Measurements from ENCODE around the gene HRAS.

HRAS gene

GRCh38 chr11:492427-493226 is 42.7 kb downstream of the HRAS start:
- CTCF ChIA-PET: no interaction called here
- POLR2A ChIA-PET: interaction anchor here (0.7 to 2.9 kb wide), 2 partner anchors 13 to 44 kb away, joined by 3 to 12 read pairs; no protein-coding TSS in a partner anchor
- TF ChIP-seq SUZ12 (IDR thresholded peaks at IDR 0.05): no peak
- no peak for TF ChIP-seq BHLHE40 (IDR thresholded peaks at IDR 0.05; ENCODE audit: borderline replicate concordance)
- TF ChIP-seq LEF1 (IDR thresholded peaks at IDR 0.05; ENCODE audit: borderline replicate concordance): no peak
- no peak for TF ChIP-seq FOXM1 (IDR thresholded peaks at IDR 0.05; ENCODE audit: borderline replicate concordance)
- TF ChIP-seq TARDBP (IDR thresholded peaks at IDR 0.05): no peak
- TF ChIP-seq ZNF384 (IDR thresholded peaks at IDR 0.05): no peak
- TF ChIP-seq ELF4 (IDR thresholded peaks at IDR 0.05): no peak
- no peak for TF ChIP-seq FOXK2 (IDR thresholded peaks at IDR 0.05)
- TF ChIP-seq ARNT (IDR thresholded peaks at IDR 0.05): no peak
- no peak for TF ChIP-seq PKNOX1 (IDR thresholded peaks at IDR 0.05)
- TF ChIP-seq NFRKB (IDR thresholded peaks at IDR 0.05): no peak
- TF ChIP-seq FOXA1 (IDR thresholded peaks at IDR 0.05): no peak
- TF ChIP-seq L3MBTL2 (conservative IDR thresholded peaks at IDR 0.05): no peak
- no peak for TF ChIP-seq HDGF (IDR thresholded peaks at IDR 0.05; ENCODE audit: borderline replicate concordance)
- no peak for DNase-seq (ENCODE audit: extremely low spot score)

- no peak for DNase-seq (ENCODE audit: extremely low spot score)
- TF ChIP-seq NFRKB (IDR thresholded peaks at IDR 0.05): no peak
- no peak for TF ChIP-seq TARDBP (IDR thresholded peaks at IDR 0.05)
- no peak for TF ChIP-seq FOXA1 (IDR thresholded peaks at IDR 0.05)
- TF ChIP-seq BHLHE40 (IDR thresholded peaks at IDR 0.05; ENCODE audit: borderline replicate concordance): no peak
- no peak for TF ChIP-seq HDGF (IDR thresholded peaks at IDR 0.05; ENCODE audit: borderline replicate concordance)
- no peak for TF ChIP-seq FOXK2 (IDR thresholded peaks at IDR 0.05)
- TF ChIP-seq FOXM1 (IDR thresholded peaks at IDR 0.05; ENCODE audit: borderline replicate concordance): no peak
- no peak for TF ChIP-seq LEF1 (IDR thresholded peaks at IDR 0.05; ENCODE audit: borderline replicate concordance)
- TF ChIP-seq CTBP1 (IDR thresholded peaks at IDR 0.05; ENCODE audit: borderline replicate concordance): no peak
- TF ChIP-seq ZNF384 (IDR thresholded peaks at IDR 0.05): no peak
- no peak for TF ChIP-seq PKNOX1 (IDR thresholded peaks at IDR 0.05)
- TF ChIP-seq ARNT (IDR thresholded peaks at IDR 0.05): no peak
- no peak for TF ChIP-seq L3MBTL2 (conservative IDR thresholded peaks at IDR 0.05)
- TF ChIP-seq SP1 (IDR thresholded peaks at IDR 0.05): no peak
- ChIA-PET POLR2A (interaction anchor here (0.6 kb wide), 1 partner anchor 277 kb away, joined by 3 read pairs; no protein-coding TSS in a partner anchor), CTCF (no interaction called here)
Observed at GRCh38 chr11:491358-491757, 44.0 kb downstream of the HRAS start.

GRCh38 chr11:490930-491260 is 44.5 kb downstream of the HRAS start:
- no peak for DNase-seq (ENCODE audit: extremely low spot score)
- TF ChIP-seq CTBP1 (IDR thresholded peaks at IDR 0.05; ENCODE audit: borderline replicate concordance) (no peak), SP1 (IDR thresholded peaks at IDR 0.05) (no peak), HDGF (IDR thresholded peaks at IDR 0.05; ENCODE audit: borderline replicate concordance) (no peak), TARDBP (IDR thresholded peaks at IDR 0.05) (no peak), FOXK2 (IDR thresholded peaks at IDR 0.05) (no peak), FOXM1 (IDR thresholded peaks at IDR 0.05; ENCODE audit: borderline replicate concordance) (no peak), LEF1 (IDR thresholded peaks at IDR 0.05; ENCODE audit: borderline replicate concordance) (no peak), L3MBTL2 (conservative IDR thresholded peaks at IDR 0.05) (no peak), SUZ12 (IDR thresholded peaks at IDR 0.05) (no peak), ELF4 (IDR thresholded peaks at IDR 0.05) (no peak), ARNT (IDR thresholded peaks at IDR 0.05) (no peak), ZNF384 (IDR thresholded peaks at IDR 0.05) (no peak), NFRKB (IDR thresholded peaks at IDR 0.05) (no peak), FOXA1 (IDR thresholded peaks at IDR 0.05) (no peak), BHLHE40 (IDR thresholded peaks at IDR 0.05; ENCODE audit: borderline replicate concordance) (no peak), PKNOX1 (IDR thresholded peaks at IDR 0.05) (no peak)
- ChIA-PET POLR2A (interaction anchor here (0.6 kb wide), 1 partner anchor 277 kb away, joined by 3 read pairs; no protein-coding TSS in a partner anchor), CTCF (no interaction called here)

- DNase-seq (ENCODE audit: extremely low spot score): no peak
- no peak for TF ChIP-seq ELF4 (IDR thresholded peaks at IDR 0.05)
- TF ChIP-seq CTBP1 (IDR thresholded peaks at IDR 0.05; ENCODE audit: borderline replicate concordance): no peak
- TF ChIP-seq ZNF384 (IDR thresholded peaks at IDR 0.05): no peak
- no peak for TF ChIP-seq PKNOX1 (IDR thresholded peaks at IDR 0.05)
- TF ChIP-seq BHLHE40 (IDR thresholded peaks at IDR 0.05; ENCODE audit: borderline replicate concordance): no peak
- no peak for TF ChIP-seq FOXK2 (IDR thresholded peaks at IDR 0.05)
- no peak for TF ChIP-seq SP1 (IDR thresholded peaks at IDR 0.05)
- no peak for TF ChIP-seq LEF1 (IDR thresholded peaks at IDR 0.05; ENCODE audit: borderline replicate concordance)
- TF ChIP-seq TARDBP (IDR thresholded peaks at IDR 0.05): no peak
- no peak for TF ChIP-seq SUZ12 (IDR thresholded peaks at IDR 0.05)
- CTCF ChIA-PET: no interaction called here
- POLR2A ChIA-PET: no interaction called here
Observed at GRCh38 chr11:490186-490929, 45.0 kb downstream of the HRAS start.

Data from HEK293T (cell line).